HAP-1 (cell line): Measurements from ENCODE around the gene AK3.
"Not testable (repeated sequence)": the region's sequence is repeated elsewhere in the genome, so short reads cannot be mapped to it uniquely, and the experiment has no call there.

Experiments used
- DNase-seq, 2 experiments: peaks; one replicate each; pipeline ENCODE4 v3.0.0-alpha.2; 2016 to 2020; ENCODE audit warnings: low spot score in 2 of 2
- H3K27me3 ChIP-seq: fragments of 250-450 bp; sonication (Bioruptor Pico); 2 replicates; pipeline ENCODE4 v1.5.1; 2020; ENCODE audit warnings: low read depth, mild to moderate bottlenecking, moderate library complexity
- H3K36me3 ChIP-seq: fragments of 250-450 bp; sonication (Bioruptor Pico); replicated peaks from 2 replicates; pipeline ENCODE4 v1.5.1; 2020; ENCODE audit warnings: mild to moderate bottlenecking
- H3K4me1 ChIP-seq: fragments of 250-450 bp; sonication (Bioruptor Pico); 2 replicates; pipeline ENCODE4 v1.5.1; 2020; ENCODE audit warnings: mild to moderate bottlenecking
- H3K4me3 ChIP-seq: fragments of 250-450 bp; sonication (Bioruptor Pico); 2 replicates; pipeline ENCODE4 v1.5.1; 2020; ENCODE audit warnings: mild to moderate bottlenecking, moderate library complexity
- H3K9me3 ChIP-seq: fragments of 250-450 bp; sonication (Bioruptor Pico); 2 replicates; pipeline ENCODE4 v1.5.1; 2020; ENCODE audit warnings: mild to moderate bottlenecking, moderate library complexity
- in situ Hi-C: fragments of 300-500 bp; cut with MboI; formaldehyde crosslinking; loops from 3 replicates; pipeline ENCODE4 v1.14.3; 2020; ENCODE audit warnings: low sequenced_read_pairs, inconsistent platforms, mixed read lengths

Gene AK3

GRCh38 chr9:4762886-4763541, 22.0 kb upstream of the AK3 start:
- Histone ChIP-seq H3K27me3 (no peaks in the 10 kb centered on the region), H3K9me3 (no peaks in the 10 kb centered on the region), H3K4me3 (no peak overlapping the region), H3K4me1 (peaks cover 6% of the 10 kb centered on the region), H3K36me3 (no peaks in the 10 kb centered on the region)
- DNase-seq, result peak in 1 of 2 experiments; percentile 36
- in situ Hi-C loops, result loop anchor here (25.0 kb wide), 1 partner anchor 674 kb away; the partner anchor contains the start of gene PLGRKT

GRCh38 chr9:4762108-4762885, 21.3 kb upstream of the AK3 start:
- Histone ChIP-seq H3K4me1 (peaks cover 6% of the 10 kb centered on the region), H3K36me3 (no peaks in the 10 kb centered on the region), H3K9me3 (no peaks in the 10 kb centered on the region), H3K27me3 (no peaks in the 10 kb centered on the region), H3K4me3 (0 out of 2 replicates have a peak overlapping the region, but pooled peaks have one; percentile 5)
- in situ Hi-C loops, result loop anchor here (25.0 kb wide), 1 partner anchor 675 kb away; the partner anchor contains the start of gene PLGRKT
- DNase-seq, result peak; percentile 67 to 84

DNA sequence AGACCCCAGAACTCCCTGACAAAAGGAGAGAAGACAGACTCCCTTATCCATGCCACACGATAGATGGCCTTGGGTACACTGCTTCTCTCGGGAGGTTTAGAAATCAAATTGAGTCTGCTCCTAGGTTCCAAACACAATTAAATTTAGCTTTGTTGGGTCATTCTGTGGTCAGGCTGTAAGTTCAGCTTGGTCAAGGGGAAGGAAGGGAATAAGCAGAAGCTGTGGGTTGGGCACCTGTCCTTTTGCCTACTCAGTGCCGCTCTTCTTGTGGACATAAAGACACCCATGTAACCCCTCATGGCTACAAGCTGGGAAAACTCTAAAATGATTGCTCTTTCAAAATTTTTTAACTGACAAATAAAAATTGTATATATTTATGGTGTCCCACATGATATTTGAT, 19.1 kb upstream of the AK3 start:
- no peak overlapping the region for H3K4me3 ChIP-seq
- peaks cover 6% of the 10 kb centered on the region for H3K4me1 ChIP-seq
- no peaks in the 10 kb centered on the region for H3K9me3 ChIP-seq
- H3K36me3 ChIP-seq, result no peaks in the 10 kb centered on the region
- DNase-seq, result no peak
- no peaks in the 10 kb centered on the region for H3K27me3 ChIP-seq
- in situ Hi-C loops, result loop anchor here (25.0 kb wide), 1 partner anchor 677 kb away; the partner anchor contains the start of gene PLGRKT

- H3K4me1 ChIP-seq, result no peaks in the 10 kb centered on the region
- H3K4me3 ChIP-seq, result no peak overlapping the region
- no peaks in the 10 kb centered on the region for H3K27me3 ChIP-seq
- no peak for DNase-seq
- no peaks in the 10 kb centered on the region for H3K9me3 ChIP-seq
- H3K36me3 ChIP-seq, result no peaks in the 10 kb centered on the region
- in situ Hi-C loops, result loop anchor here (10.0 to 25.0 kb wide), 2 partner anchors 681 to 838 kb away; partner anchors contain the start of gene PLGRKT
Observed at GRCh38 chr9:4756420-4756819, 15.4 kb upstream of the AK3 start.

- Histone ChIP-seq H3K4me1 (no peaks in the 10 kb centered on the region), H3K27me3 (no peaks in the 10 kb centered on the region), H3K9me3 (no peaks in the 10 kb centered on the region), H3K36me3 (no peaks in the 10 kb centered on the region), H3K4me3 (no peak overlapping the region)
- in situ Hi-C loops, result loop anchor here (10.0 to 25.0 kb wide), 2 partner anchors 682 to 840 kb away; partner anchors contain the start of gene PLGRKT
- no peak for DNase-seq
Observed at GRCh38 chr9:4755026-4755609, 14.1 kb upstream of the AK3 start.

DNA sequence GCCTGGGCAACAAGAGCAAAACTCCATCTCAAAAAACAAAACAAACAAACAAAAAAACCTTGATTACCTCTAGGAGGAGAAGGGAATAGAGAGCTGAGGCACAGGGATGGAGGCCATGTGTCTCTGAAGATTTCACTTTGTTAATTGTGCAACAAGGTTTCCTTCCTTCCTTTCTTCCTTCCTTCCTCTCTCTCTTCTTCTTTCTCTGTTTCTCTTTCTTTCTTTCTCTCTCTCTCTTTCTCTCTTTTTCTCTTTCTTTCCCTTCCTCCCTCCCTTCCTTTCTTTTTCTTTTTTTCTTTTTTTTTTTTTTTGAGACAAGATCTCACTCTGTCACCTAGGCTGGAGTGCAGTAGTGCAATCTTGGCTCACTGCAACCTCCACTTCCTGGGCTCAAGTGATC, 13.5 kb upstream of the AK3 start:
- not testable (repeated sequence) for H3K27me3 ChIP-seq, H3K36me3 ChIP-seq, H3K4me1 ChIP-seq, H3K9me3 ChIP-seq, H3K4me3 ChIP-seq, DNase-seq
- in situ Hi-C loops, result loop anchor here (10.0 to 25.0 kb wide), 2 partner anchors 683 to 840 kb away; partner anchors contain the start of gene PLGRKT

DNA sequence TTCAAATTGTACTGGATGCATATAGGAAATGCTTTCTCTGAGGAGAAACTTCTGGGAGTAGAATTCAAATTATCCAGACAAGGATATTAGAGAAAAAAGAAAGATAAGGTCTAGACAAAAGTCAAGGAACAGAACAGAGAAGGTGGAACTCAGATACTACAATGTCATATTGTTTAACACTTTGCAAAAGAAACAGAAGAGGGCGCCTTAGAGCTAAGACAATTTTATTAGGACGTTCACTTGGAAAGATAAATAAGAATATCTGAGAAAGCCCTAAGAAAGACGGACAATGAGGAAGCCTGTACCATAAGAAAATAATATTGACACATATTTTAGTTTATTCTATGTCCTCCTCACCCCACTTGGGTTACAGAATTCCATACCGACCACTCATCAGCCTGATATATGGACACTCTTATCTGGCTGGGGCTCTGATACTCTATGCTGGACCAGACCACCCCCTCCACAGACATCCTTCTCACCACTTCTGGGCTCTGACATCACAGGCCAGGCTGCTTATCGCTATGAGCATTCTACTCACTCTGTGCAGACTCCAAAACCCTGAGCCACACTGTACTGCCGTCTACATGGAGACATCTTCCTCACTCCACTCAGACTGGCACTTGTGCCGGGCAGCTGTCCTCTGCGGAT, 9.1 kb upstream of the AK3 start:
- H3K36me3 ChIP-seq, result no peaks in the 10 kb centered on the region
- no peaks in the 10 kb centered on the region for H3K27me3 ChIP-seq
- peaks cover 6% of the 10 kb centered on the region; the same call in 1 of the 2 replicates for H3K4me1 ChIP-seq
- no peak overlapping the region for H3K4me3 ChIP-seq
- DNase-seq, result peak in 1 of 2 experiments; percentile 42
- no peaks in the 10 kb centered on the region for H3K9me3 ChIP-seq
- in situ Hi-C loops, result loop anchor here (10.0 to 25.0 kb wide), 2 partner anchors 687 to 845 kb away; partner anchors contain the start of gene PLGRKT

GRCh38 chr9:4748612-4749011, 7.6 kb upstream of the AK3 start:
- no peak for DNase-seq
- Histone ChIP-seq H3K4me3 (no peak overlapping the region), H3K4me1 (peaks cover 6% of the 10 kb centered on the region; the same call in 1 of the 2 replicates), H3K36me3 (no peaks in the 10 kb centered on the region), H3K27me3 (no peaks in the 10 kb centered on the region), H3K9me3 (no peaks in the 10 kb centered on the region)
- in situ Hi-C loops, result loop anchor here (10.0 kb wide), 1 partner anchor 236 kb away; the partner anchor contains the start of gene JAK2

GRCh38 chr9:4746278-4747030, 5.5 kb upstream of the AK3 start:
- Histone ChIP-seq H3K9me3 (no peaks in the 10 kb centered on the region), H3K27me3 (no peaks in the 10 kb centered on the region), H3K4me3 (no peak overlapping the region), H3K36me3 (no peaks in the 10 kb centered on the region), H3K4me1 (peaks cover 21% of the 10 kb centered on the region)
- DNase-seq, result no peak
- in situ Hi-C loops, result loop anchor here (10.0 kb wide), 1 partner anchor 238 kb away; the partner anchor contains the start of gene JAK2

DNA sequence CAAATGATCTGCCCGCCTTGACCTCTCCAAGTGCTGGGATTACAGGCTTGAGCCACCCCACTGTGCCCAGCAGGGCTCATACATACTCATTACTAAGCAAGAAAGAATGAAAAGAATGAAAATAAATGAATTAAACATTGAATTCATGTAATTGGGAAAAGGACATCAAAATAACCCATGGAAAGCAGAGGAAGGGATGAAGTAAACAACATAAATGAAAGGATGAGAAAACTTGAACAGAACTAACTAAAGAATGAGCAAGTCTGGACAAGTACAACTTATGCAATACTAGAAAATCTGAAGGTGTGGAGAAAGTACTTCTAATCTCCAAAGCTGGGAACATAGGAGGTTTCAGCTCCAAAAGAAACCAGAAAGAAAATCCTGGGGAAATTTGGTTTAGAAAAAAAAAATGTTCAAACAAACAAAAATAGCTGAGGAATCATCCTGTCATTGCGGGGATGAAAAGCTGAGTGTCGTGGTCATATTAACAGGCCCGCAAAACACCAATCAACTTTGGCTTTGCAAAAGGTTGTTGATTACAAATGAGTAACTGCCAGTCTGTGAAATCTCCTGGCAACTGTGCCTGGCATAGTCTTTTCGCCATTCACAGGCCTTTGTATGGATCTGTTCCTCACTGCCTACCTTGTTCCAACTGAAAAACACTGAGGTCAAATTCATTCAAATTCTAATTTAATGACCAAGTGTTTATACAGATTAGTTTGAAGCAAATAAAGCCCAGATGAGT, 2.3 kb upstream of the AK3 start:
- in situ Hi-C loops, result loop anchor here (10.0 kb wide), 1 partner anchor 241 kb away; the partner anchor contains the start of gene JAK2
- DNase-seq, result no peak

DNA sequence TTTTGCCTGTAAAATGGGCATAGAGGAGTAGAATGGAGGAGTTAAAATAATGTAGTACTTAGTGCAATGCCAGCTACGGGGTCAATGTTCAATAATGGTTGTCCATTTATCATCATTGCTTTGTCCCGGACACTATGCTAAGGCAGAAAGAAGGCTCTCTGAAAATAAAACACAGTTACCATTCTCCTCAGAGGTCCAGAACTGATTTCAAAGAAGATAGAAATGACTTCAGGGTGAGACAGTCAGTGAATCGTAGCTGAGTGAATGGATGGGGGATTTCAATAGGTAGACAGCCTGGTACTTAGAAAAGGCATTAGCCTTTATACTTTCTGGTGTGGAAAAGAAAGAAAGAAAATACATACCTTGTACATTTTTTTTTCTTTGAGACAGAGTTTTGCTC, 1.2 kb upstream of the AK3 start:
- Histone ChIP-seq H3K4me1 (peaks cover 27% of the 10 kb centered on the region), H3K36me3 (peaks cover 6% of the 10 kb centered on the region; the same call in 1 of the 2 replicates), H3K9me3 (no peaks in the 10 kb centered on the region), H3K4me3 (peak overlapping the region; percentile 75), H3K27me3 (no peaks in the 10 kb centered on the region)
- no peak for DNase-seq
- in situ Hi-C loops, result loop anchor here (10.0 kb wide), 1 partner anchor 243 kb away; the partner anchor contains the start of gene JAK2

More for the DNA sequence above, 2.3 kb upstream of the AK3 start:
- peaks cover 6% of the 10 kb centered on the region; the same call in 1 of the 2 replicates for H3K36me3 ChIP-seq
- no peak overlapping the region for H3K4me3 ChIP-seq
- no peaks in the 10 kb centered on the region for H3K27me3 ChIP-seq
- H3K4me1 ChIP-seq, result peaks cover 21% of the 10 kb centered on the region
- no peaks in the 10 kb centered on the region for H3K9me3 ChIP-seq
